KOPT-K1 (cell line): ENCODE measurements around the gene TBR1.

Source experiments
- H3K27ac ChIP-seq: fragments of 200-600 bp; sonication (generic); 2 replicates; pipeline ENCODE4 v1.5.1; 2016; ENCODE audit warnings: antibody characterized with exemption, mild to moderate bottlenecking, low read depth, low read length; ENCODE audit not compliant: poor library complexity, severe bottlenecking
- H3K36me3 ChIP-seq: fragments of 200-600 bp; sonication (generic); 2 replicates; pipeline ENCODE4 v1.5.1; 2017; ENCODE audit warnings: antibody characterized with exemption, mild to moderate bottlenecking, low read length, moderate library complexity; ENCODE audit not compliant: insufficient read depth
- H3K9me3 ChIP-seq: fragments of 200-600 bp; sonication (generic); 2 replicates; pipeline ENCODE4 v1.5.1; 2017; ENCODE audit warnings: antibody characterized with exemption, low read length, mild to moderate bottlenecking; ENCODE audit not compliant: insufficient read depth, poor library complexity, severe bottlenecking

TBR1 gene

DNA sequence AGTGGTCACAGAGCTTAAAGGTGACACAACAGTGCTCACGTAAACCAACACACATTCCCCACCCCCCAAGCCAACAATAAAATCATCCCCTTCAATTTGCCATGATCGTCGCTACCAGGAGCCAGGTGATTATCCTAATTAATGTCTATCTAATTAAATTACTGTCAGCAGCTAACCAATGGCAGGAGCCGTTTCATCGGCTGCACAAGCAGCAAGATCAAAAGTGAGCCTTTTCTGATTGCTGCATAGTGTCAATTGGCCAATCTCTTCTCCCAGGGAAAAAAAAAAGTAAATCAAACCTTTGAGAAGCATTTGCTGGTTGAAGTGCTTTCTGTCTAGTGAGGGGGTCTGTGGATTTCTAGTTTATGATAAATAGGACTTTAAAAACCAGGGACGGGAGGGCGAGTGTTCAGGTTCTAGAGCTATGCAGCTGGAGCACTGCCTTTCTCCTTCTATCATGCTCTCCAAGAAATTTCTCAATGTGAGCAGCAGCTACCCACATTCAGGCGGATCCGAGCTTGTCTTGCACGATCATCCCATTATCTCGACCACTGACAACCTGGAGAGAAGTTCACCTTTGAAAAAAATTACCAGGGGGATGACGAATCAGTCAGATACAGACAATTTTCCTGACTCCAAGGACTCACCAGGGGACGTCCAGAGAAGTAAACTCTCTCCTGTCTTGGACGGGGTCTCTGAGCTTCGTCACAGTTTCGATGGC, at the start of gene TBR1:
Gene TBR1 (plus strand): TSS at position 311 of the 721 bp plus-strand sequence. CDS start 114 bp downstream, at position 425.
- Histone ChIP-seq H3K9me3 (no peaks in the 10 kb centered on the region), H3K36me3 (peaks cover 16% of the 10 kb centered on the region), H3K27ac (no peak within 1 kb of the TSS)

DNA sequence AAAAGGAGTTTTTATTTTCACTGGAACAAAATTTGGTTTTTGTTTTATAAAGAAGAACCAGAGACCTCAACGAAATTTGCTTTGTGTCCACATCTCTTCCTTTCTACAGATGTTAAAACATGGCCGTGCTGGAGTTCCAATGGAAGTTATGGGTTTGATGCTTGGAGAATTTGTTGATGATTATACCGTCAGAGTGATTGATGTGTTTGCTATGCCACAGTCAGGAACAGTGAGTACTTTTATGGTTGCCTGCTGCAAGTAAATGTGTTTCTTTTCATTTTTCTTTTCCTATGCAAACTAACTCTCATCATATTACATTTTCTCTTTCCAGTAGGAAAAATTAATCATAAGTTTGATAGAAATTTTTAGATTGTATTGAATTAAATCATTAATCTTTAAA, 48.4 kb upstream of the TBR1 start:
- Histone ChIP-seq H3K36me3 (peaks cover 67% of the 10 kb centered on the region), H3K27ac (no peak overlapping the region), H3K9me3 (peaks cover 5% of the 10 kb centered on the region)

DNA sequence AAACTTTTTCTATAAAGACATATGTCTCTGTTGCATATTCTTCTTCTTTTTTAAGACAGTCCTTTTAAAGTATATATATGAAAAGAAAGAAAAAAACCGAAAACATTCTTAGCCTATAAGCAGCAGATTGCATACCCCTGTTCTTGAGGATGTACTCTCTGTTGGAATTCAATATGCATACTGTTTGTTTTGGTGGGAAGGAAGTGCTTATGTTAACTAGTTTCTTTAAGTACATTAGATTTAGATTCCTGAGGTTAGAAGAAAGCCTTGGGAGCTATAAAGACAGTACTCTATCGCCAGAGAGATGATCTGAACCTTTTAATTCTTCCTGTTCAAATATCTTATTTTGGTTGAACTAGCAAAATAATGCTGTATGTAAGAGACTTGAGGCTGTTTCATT, 46.8 kb upstream of the TBR1 start:
- H3K9me3 ChIP-seq = no peaks in the 10 kb centered on the region
- H3K27ac ChIP-seq = no peak overlapping the region
- H3K36me3 ChIP-seq = peaks cover 58% of the 10 kb centered on the region

DNA sequence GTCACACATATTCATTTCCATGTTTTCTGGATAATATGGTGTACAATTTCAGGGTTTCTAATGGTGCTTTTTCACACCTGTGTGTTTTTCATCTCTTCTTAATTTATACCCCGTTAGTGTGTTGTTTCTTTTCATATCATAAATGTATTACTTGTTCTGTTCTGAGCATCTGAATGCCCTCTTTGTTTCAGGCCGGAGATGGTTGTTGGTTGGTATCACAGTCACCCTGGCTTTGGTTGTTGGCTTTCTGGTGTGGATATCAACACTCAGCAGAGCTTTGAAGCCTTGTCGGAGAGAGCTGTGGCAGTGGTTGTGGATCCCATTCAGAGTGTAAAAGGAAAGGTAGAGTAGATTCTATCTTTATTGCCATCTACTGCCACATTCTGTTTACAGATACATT, 45.1 kb upstream of the TBR1 start:
- Histone ChIP-seq H3K36me3 (peaks cover 58% of the 10 kb centered on the region), H3K9me3 (no peaks in the 10 kb centered on the region), H3K27ac (no peak overlapping the region)

DNA sequence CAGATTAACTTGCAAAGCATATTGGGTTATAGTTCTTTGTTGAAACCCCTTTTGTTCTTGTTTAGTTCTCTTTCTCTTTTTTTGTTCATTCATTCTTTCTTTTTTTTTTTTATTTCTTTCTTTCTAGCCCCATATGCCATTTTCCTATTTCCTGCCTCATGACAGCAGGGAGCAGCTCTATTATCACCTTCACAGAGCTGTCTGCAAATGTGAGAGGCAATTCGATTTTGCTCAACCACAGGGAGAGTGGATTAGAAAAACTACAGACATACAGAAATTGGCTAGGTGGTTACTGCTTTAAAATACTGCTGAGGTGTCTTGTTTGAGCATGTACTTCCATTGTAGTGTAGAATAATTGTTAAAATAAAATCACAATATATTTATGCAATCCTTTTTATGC, 44.2 kb upstream of the TBR1 start:
- Histone ChIP-seq H3K9me3 (no peaks in the 10 kb centered on the region), H3K36me3 (peaks cover 56% of the 10 kb centered on the region), H3K27ac (no peak overlapping the region)

DNA sequence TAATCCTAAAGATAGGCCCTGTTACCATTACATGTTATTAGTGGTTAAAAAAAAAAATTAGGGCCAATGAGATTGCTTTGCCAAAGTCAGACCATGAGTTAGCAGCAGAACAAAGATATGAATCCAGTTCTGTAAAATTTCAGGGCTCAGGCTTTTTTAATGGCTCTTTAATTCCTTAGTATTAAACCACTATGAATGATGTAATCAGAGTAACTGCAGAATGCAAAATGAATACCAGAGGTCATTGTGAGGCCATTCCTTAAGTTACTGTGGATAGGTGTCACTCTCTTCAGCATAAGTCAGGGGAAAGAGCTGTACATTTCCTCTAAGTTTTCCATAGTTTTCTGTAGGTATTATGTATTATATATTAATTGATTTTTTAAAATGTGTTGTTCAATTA, 42.2 kb upstream of the TBR1 start:
- peaks cover 56% of the 10 kb centered on the region for H3K36me3 ChIP-seq
- no peaks in the 10 kb centered on the region for H3K9me3 ChIP-seq
- no peak overlapping the region for H3K27ac ChIP-seq

DNA sequence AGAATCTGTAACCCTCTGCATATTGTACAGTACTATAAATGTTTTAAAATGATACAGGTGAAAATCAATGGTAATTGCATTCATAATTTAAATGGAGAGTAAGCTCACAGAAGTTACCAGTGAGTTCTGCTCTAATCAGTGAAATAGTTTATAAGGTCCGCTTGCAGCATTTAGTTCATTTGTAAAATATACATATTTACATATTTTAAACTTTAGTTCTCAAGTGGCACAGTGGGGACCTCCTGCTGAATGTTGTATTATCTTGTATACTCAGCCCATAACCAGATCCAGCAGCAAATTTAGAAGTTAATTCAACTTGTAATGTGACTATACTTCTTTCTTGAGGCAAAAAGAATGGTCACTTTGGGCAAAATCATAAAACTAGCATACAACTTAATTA, 41.7 kb upstream of the TBR1 start:
- Histone ChIP-seq H3K27ac (no peak overlapping the region), H3K9me3 (no peaks in the 10 kb centered on the region), H3K36me3 (peaks cover 52% of the 10 kb centered on the region)

DNA sequence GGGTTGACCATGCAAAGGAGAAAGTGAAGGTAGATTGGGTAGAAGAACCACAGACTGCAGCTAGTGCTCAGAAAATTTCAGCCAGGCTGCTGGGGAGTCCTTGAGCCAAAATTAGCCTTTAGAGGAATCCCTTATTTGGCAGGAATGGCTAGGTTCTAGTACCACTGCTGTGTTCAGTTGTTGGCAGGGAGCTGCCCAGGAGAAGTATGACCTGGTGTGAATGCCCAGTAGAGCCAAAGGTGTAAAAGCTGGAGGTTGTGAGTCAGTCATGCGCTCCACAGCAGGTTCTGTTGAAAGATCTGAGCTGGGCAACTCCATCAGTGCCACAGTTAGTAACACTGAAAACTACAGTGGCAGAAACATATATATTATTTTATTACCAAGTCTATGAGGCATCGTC, 36.4 kb upstream of the TBR1 start:
- Histone ChIP-seq H3K36me3 (peaks cover 26% of the 10 kb centered on the region), H3K9me3 (no peaks in the 10 kb centered on the region)

DNA sequence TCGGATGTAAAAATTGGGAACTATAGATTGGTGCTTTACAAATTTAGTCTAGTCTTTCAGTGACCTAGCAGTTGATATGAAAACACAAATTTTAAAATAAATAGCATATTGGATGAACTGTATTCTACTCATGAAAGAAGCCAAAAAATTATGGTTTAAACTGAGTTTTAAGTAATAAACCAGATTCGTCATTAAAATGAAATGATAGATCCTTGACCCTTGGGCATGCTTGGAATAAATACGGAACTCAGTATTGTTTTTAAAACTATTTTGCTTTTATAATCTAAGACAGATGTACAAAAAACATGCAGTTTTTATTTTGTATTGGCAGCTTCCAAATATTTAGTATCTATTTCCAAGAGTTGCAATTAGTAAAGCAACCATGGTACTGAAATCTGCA, 34.6 kb upstream of the TBR1 start:
- peaks cover 27% of the 10 kb centered on the region for H3K36me3 ChIP-seq
- no peaks in the 10 kb centered on the region for H3K9me3 ChIP-seq
- H3K27ac ChIP-seq = no peak overlapping the region

More for the DNA sequence above, 36.4 kb upstream of the TBR1 start:
- no peak overlapping the region for H3K27ac ChIP-seq

DNA sequence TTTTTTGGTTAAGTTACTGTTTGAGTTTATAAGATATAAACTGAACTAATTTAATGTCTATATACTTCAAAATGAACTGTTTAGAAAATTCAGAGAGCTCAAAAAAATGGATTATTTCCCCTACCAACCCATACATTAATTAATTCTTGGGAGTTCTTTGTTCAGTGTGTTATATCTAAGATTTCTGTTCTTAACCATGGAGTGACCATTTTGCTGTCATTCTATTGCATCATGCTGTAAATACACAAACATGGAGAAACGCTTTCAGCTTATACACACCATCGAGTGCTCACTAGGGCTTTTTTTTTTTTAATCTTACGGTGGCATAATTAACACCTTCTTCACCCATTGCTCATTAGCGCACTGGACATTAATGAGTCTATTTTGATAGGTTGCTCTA, 33.4 kb upstream of the TBR1 start:
- Histone ChIP-seq H3K36me3 (peaks cover 26% of the 10 kb centered on the region), H3K9me3 (no peaks in the 10 kb centered on the region), H3K27ac (no peak overlapping the region)

DNA sequence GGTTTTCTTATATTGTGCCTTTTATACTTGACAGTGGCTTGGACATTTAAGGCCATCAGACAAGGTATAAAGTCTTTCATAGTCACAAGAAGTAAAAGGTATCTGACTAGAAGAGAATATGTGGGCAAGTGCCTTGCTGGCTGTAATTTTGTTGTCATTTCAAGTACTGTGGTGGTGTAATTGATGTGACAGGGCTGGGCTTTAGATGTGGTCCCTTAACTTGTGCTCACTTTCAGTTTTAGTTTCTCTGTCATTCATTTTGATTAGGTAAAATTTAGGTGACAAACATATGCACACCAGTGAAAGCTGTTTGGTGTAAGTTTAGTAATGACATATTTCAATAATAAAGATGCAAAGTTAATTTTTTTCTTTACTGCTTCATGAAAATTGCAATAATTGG, 31.2 kb upstream of the TBR1 start:
- Histone ChIP-seq H3K27ac (no peak overlapping the region), H3K36me3 (peaks cover 31% of the 10 kb centered on the region), H3K9me3 (no peaks in the 10 kb centered on the region)

DNA sequence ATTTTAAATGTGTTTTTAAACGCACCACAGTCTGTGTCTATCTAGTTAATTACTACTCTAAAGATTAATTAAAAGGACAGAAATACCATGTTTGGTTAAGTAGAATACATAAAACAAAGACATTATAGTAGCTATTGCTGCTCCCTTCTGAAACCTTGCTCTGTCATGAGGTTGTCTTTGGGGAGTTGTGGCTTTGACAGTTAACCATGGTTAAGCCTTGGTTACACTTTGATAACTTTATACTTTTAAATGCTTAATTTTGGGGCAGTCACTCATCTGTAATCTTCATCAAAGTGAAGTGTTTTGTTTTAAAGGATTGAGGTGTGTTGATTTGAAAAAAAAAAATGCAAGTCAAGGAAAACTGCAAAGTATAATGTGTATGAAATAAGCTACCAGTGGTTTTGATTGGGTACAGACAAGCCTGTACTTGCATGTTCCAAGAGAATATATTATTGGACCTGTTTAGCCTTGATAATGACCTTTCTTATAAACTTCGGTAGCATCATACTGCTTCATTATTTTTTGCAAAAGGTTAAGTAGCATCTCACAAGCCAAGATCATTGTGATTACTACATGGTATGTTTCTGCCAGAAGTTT, 29.8 kb upstream of the TBR1 start:
- H3K9me3 ChIP-seq = no peaks in the 10 kb centered on the region
- H3K27ac ChIP-seq = no peak overlapping the region
- peaks cover 39% of the 10 kb centered on the region for H3K36me3 ChIP-seq

DNA sequence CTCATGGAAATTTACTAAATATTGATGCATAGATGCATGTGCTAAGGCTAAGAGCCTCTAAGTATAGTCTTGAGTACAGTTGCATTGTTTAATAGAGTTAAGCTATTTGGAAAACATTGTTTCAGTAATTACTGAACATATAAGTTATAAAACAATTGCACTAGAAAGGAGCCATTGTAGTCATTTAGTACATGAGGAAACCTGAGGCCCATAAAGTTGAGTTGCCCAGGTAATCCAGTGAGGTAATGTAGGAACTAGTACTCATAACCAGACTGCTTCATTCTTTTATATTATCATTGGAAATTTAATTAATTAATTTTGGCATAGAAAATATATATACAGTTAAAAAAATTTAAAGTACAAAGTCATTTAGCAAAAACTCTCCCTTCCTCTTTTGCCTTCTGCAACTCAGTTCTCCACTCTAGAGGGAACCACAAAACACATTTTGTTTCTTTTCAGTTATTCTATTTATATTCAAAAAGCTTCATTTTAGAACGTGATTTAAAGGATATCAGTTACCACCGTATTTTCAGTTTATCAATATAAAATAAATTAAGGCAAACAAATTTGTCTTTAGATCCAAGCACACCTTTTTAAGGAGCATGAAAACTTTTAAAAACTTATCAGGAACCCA, 27.8 kb upstream of the TBR1 start:
- H3K36me3 ChIP-seq = peaks cover 58% of the 10 kb centered on the region
- H3K27ac ChIP-seq = no peak overlapping the region
- H3K9me3 ChIP-seq = no peaks in the 10 kb centered on the region

DNA sequence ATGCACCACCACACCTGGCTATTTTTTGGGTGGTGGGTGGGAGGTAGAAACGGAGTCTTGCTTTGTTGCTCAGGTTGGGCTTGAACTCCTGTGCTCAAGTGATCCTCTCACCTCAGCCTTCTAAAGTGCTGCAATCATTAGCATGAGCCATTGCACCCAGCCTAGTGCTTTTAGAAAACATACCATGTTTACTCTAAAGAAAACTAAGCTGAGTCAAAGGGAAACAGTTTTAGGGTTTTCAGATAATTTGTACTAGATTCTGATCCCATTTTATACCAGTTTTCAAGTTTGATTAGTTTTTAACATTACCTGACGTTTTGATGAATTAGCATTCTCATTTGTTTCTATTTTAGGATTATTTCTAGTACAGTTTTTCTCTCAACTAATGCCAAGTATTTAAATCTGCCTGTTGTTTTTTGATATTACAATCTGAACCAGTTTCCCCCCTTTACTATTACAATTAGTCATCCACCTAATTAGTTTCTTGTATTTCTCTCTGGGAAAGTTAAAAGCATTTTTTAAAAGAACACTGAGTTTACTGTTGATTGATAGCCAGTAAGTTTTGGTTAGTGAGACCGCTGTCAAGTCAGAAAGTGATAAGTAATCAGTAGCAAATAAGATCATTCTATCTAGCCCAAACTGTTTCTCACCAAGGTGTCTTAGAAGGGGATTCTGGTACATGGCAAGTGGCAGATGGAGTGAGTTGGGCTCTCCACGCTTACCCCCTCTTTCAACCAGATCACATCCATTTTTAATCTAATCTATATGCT, 24.2 kb upstream of the TBR1 start:
- peaks cover 88% of the 10 kb centered on the region for H3K36me3 ChIP-seq
- H3K9me3 ChIP-seq = no peaks in the 10 kb centered on the region
- no peak overlapping the region for H3K27ac ChIP-seq

DNA sequence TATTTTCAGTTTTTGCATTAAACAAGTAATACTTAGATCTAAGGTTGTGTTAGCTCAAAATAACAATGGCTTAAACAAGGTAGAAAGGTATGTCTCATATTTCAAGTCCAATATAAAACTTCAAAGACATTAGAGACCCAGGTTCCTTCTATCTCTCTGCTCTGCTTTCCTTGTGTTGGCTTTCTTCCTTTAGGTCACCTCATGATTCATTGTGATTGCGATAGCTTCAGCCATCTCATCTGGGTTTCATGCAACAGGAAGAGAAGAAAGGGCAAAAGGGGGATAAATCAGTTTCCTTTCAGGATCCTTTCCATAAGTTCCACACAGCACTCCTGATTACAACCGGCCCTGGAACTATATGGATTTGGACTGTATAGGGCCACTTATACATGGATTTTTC, 16.0 kb upstream of the TBR1 start:
- Histone ChIP-seq H3K36me3 (peaks cover 87% of the 10 kb centered on the region), H3K9me3 (no peaks in the 10 kb centered on the region), H3K27ac (no peak overlapping the region)
